HG02981 (cell line): ENCODE data around the gene PROK1.
"Not testable (repeated sequence)": the region's sequence is repeated elsewhere in the genome, so short reads cannot be mapped to it uniquely, and the experiment has no call there.

Experiments
- ATAC-seq: cut with Tn5 transposase; IDR thresholded peaks from one replicate; pipeline ENCODE4 v1.9.1; 2021; ENCODE audit warnings: mild to moderate bottlenecking, moderate library complexity; ENCODE audit not compliant: unreplicated experiment

The PROK1 gene

GRCh38 chr1:110433213-110433612, 17.7 kb upstream of the PROK1 start:
- ATAC-seq: no peak

GRCh38 chr1:110433803-110434202, 17.1 kb upstream of the PROK1 start:
- ATAC-seq: no peak

GRCh38 chr1:110434946-110435345, 16.0 kb upstream of the PROK1 start:
- ATAC-seq: no peak

- no peak for ATAC-seq
Observed at GRCh38 chr1:110436635-110437034, 14.3 kb upstream of the PROK1 start.

GRCh38 chr1:110437645-110438299, 13.2 kb upstream of the PROK1 start:
- not testable (repeated sequence) for ATAC-seq

GRCh38 chr1:110438893-110439292, 12.1 kb upstream of the PROK1 start:
- ATAC-seq: no peak

GRCh38 chr1:110439873-110440272, 11.1 kb upstream of the PROK1 start:
- not testable (repeated sequence) for ATAC-seq

GRCh38 chr1:110440877-110441276, 10.1 kb upstream of the PROK1 start:
- no peak for ATAC-seq

GRCh38 chr1:110441888-110442287, 9.1 kb upstream of the PROK1 start:
- no peak for ATAC-seq

- ATAC-seq: no peak
Observed at GRCh38 chr1:110443451-110443850, 7.5 kb upstream of the PROK1 start.

GRCh38 chr1:110444561-110444960, 6.4 kb upstream of the PROK1 start:
- no peak for ATAC-seq

GRCh38 chr1:110449661-110450651, 993 bp upstream of the PROK1 start:
- no peak for ATAC-seq

GRCh38 chr1:110452330-110452729, 1.4 kb downstream of the PROK1 start:
- ATAC-seq: no peak

- no peak for ATAC-seq
Observed at GRCh38 chr1:110453829-110454228, 2.9 kb downstream of the PROK1 start.

GRCh38 chr1:110454328-110454727, 3.4 kb downstream of the PROK1 start:
- no peak for ATAC-seq

GRCh38 chr1:110455151-110455550, 4.2 kb downstream of the PROK1 start:
- ATAC-seq: no peak

GRCh38 chr1:110457206-110457605, 6.3 kb downstream of the PROK1 start:
- ATAC-seq: no peak

GRCh38 chr1:110460253-110461220, 9.6 kb downstream of the PROK1 start:
- ATAC-seq: peak; percentile 70

- ATAC-seq: no peak
Observed at GRCh38 chr1:110462093-110462492, 11.1 kb downstream of the PROK1 start.

GRCh38 chr1:110462964-110463363, 12.0 kb downstream of the PROK1 start:
- no peak for ATAC-seq

- no peak for ATAC-seq
Observed at GRCh38 chr1:110463725-110464124, 12.8 kb downstream of the PROK1 start.
